ENCODE data around the gene PLPP3.

PLPP3 gene

GRCh38 chr1:56461158-56462127 is 117.9 kb downstream of the PLPP3 start:
- DNase-seq (ENCODE audit: low spot score) = no peak

- no peak for DNase-seq (ENCODE audit: low spot score)
Measured at GRCh38 chr1:56459260-56459659, 120.1 kb downstream of the PLPP3 start.

GRCh38 chr1:56457756-56458375 is 121.5 kb downstream of the PLPP3 start:
- no peak for DNase-seq (ENCODE audit: low spot score)

- DNase-seq (ENCODE audit: low spot score) = peak; percentile 61
Measured at GRCh38 chr1:56456435-56457101, 122.8 kb downstream of the PLPP3 start.

GRCh38 chr1:56453417-56454078 is 125.8 kb downstream of the PLPP3 start:
- DNase-seq (ENCODE audit: low spot score) = no peak

GRCh38 chr1:56453016-56453415 is 126.3 kb downstream of the PLPP3 start:
- DNase-seq (ENCODE audit: low spot score) = no peak

GRCh38 chr1:56452027-56453011 is 127.0 kb downstream of the PLPP3 start:
- no peak for DNase-seq (ENCODE audit: low spot score)

- DNase-seq (ENCODE audit: low spot score) = no peak
Measured at GRCh38 chr1:56451491-56451890, 127.9 kb downstream of the PLPP3 start.

- no peak for DNase-seq (ENCODE audit: low spot score)
Measured at GRCh38 chr1:56450004-56450666, 129.2 kb downstream of the PLPP3 start.

GRCh38 chr1:56448529-56449300 is 130.6 kb downstream of the PLPP3 start:
- no peak for DNase-seq (ENCODE audit: low spot score)

- no peak for DNase-seq (ENCODE audit: low spot score)
Measured at GRCh38 chr1:56447823-56448222, 131.5 kb downstream of the PLPP3 start.

- no peak for DNase-seq (ENCODE audit: low spot score)
Measured at GRCh38 chr1:56446531-56447098, 132.7 kb downstream of the PLPP3 start.

- DNase-seq (ENCODE audit: low spot score) = no peak
Measured at GRCh38 chr1:56444960-56445646, 134.3 kb downstream of the PLPP3 start.

Measured in SW480 (cell line).